GM12892 (cell line): Measurements from ENCODE around the gene NTRK3.

Source experiments
- DNase-seq: peaks from one replicate; pipeline ENCODE4 v3.0.0; 2011; ENCODE audit not compliant: insufficient read length
- FAIRE-seq: peaks from 2 replicates; lab custom pipeline; 2011; peaks lifted over from hg19 to GRCh38; lab: Jason Lieb, UNC
- POLR2A ChIP-seq: IDR thresholded peaks from 2 replicates; pipeline ENCODE4 v1.6.1; 2011; ENCODE audit warnings: low read depth, low read length, control low read depth
- POLR2AphosphoS5 ChIP-seq: IDR thresholded peaks from 2 replicates; pipeline ENCODE4 v1.6.1; 2011; ENCODE audit warnings: low read depth, low read length, control low read depth
- TAF1 ChIP-seq: IDR thresholded peaks from 2 replicates; pipeline ENCODE4 v1.6.1; 2011; ENCODE audit warnings: low read depth, mild to moderate bottlenecking, control low read depth, low read length, borderline replicate concordance

Gene NTRK3

GRCh38 chr15:88020806-88021205, 235.7 kb downstream of the NTRK3 start:
- no peak for FAIRE-seq

GRCh38 chr15:88019656-88020055, 236.9 kb downstream of the NTRK3 start:
- no peak for FAIRE-seq
- DNase-seq: no peak
- TF ChIP-seq POLR2A (no peak), TAF1 (no peak)

More at GRCh38 chr15:88020806-88021205, 235.7 kb downstream of the NTRK3 start:
- no peak for TF ChIP-seq TAF1
- TF ChIP-seq POLR2A: no peak
- TF ChIP-seq POLR2AphosphoS5: no peak
- no peak for DNase-seq

GRCh38 chr15:88018869-88019641, 237.5 kb downstream of the NTRK3 start:
- FAIRE-seq (no peak), DNase-seq (no peak)
- TF ChIP-seq POLR2A (no peak), POLR2AphosphoS5 (no peak), TAF1 (no peak)

- DNase-seq (no peak), FAIRE-seq (no peak)
- TF ChIP-seq POLR2AphosphoS5: no peak
- TF ChIP-seq POLR2A: no peak
- no peak for TF ChIP-seq TAF1
Measured at GRCh38 chr15:88017753-88018152, 238.8 kb downstream of the NTRK3 start.

- FAIRE-seq: no peak
- TF ChIP-seq POLR2A (no peak), POLR2AphosphoS5 (no peak), TAF1 (no peak)
Measured at GRCh38 chr15:88016406-88016805, 240.1 kb downstream of the NTRK3 start.

GRCh38 chr15:88015228-88015860, 241.2 kb downstream of the NTRK3 start:
- no peak for FAIRE-seq
- no peak for DNase-seq
- no peak for TF ChIP-seq TAF1
- TF ChIP-seq POLR2A: no peak
- no peak for TF ChIP-seq POLR2AphosphoS5

More at GRCh38 chr15:88016406-88016805, 240.1 kb downstream of the NTRK3 start:
- no peak for DNase-seq

GRCh38 chr15:88014454-88015160, 241.9 kb downstream of the NTRK3 start:
- FAIRE-seq (no peak), DNase-seq (no peak)
- TF ChIP-seq POLR2A (no peak), POLR2AphosphoS5 (no peak), TAF1 (no peak)

GRCh38 chr15:88013111-88013510, 243.4 kb downstream of the NTRK3 start:
- no peak for FAIRE-seq
- DNase-seq: no peak
- TF ChIP-seq POLR2A: no peak
- no peak for TF ChIP-seq POLR2AphosphoS5
- no peak for TF ChIP-seq TAF1

- TF ChIP-seq TAF1 (no peak), POLR2AphosphoS5 (no peak), POLR2A (no peak)
- no peak for DNase-seq
- no peak for FAIRE-seq
Measured at GRCh38 chr15:88012688-88013087, 243.9 kb downstream of the NTRK3 start.

- TF ChIP-seq POLR2A (no peak), POLR2AphosphoS5 (no peak), TAF1 (no peak)
- FAIRE-seq (no peak), DNase-seq (no peak)
Measured at GRCh38 chr15:88012233-88012632, 244.3 kb downstream of the NTRK3 start.

- TF ChIP-seq POLR2A (no peak), POLR2AphosphoS5 (no peak), TAF1 (no peak)
- FAIRE-seq (no peak), DNase-seq (no peak)
Measured at GRCh38 chr15:88011533-88011932, 245.0 kb downstream of the NTRK3 start.

- TF ChIP-seq POLR2A (no peak), POLR2AphosphoS5 (no peak), TAF1 (no peak)
- no peak for DNase-seq
- no peak for FAIRE-seq
Measured at GRCh38 chr15:88006146-88006545, 250.4 kb downstream of the NTRK3 start.
